GM12874 (cell line): ENCODE data around the gene PLCH1.

ENCODE experiments used
- CTCF ChIP-seq: IDR thresholded peaks from 2 replicates; pipeline ENCODE4 v1.5.1; 2011; ENCODE audit warnings: low read depth, mild to moderate bottlenecking, control low read depth, low read length, moderate library complexity; ENCODE audit not compliant: insufficient read depth

PLCH1 gene

GRCh38 chr3:155676252-155676981, 68.5 kb downstream of the PLCH1 start:
- no peak for TF ChIP-seq CTCF

- no peak for TF ChIP-seq CTCF
Measured at GRCh38 chr3:155675094-155675493, 69.8 kb downstream of the PLCH1 start.

- no peak for TF ChIP-seq CTCF
Measured at GRCh38 chr3:155673421-155673820, 71.5 kb downstream of the PLCH1 start.

- TF ChIP-seq CTCF, result no peak
Measured at GRCh38 chr3:155670335-155670734, 74.5 kb downstream of the PLCH1 start.

GRCh38 chr3:155667988-155668387, 76.9 kb downstream of the PLCH1 start:
- TF ChIP-seq CTCF, result no peak

GRCh38 chr3:155664925-155665695, 79.8 kb downstream of the PLCH1 start:
- no peak for TF ChIP-seq CTCF

GRCh38 chr3:155663467-155664212, 81.2 kb downstream of the PLCH1 start:
- TF ChIP-seq CTCF, result no peak
